ENCODE results near the gene GATA5.

Gene GATA5

GRCh38 chr20:62451156-62451767 lies 24.5 kb downstream of the GATA5 start:
- Histone ChIP-seq H3K27me3 (ENCODE audit: insufficient read depth, poor library complexity, severe bottlenecking) (peaks cover 17% of the 10 kb centered on the region), H3K27ac (replicated peaks) (no peak overlapping the region), H3K4me3 (replicated peaks; ENCODE audit: insufficient read depth, low read length) (no peak overlapping the region)
- no peak for TF ChIP-seq REST (IDR thresholded peaks at IDR 0.05; ENCODE audit: insufficient replicate concordance, low read depth)
- TF ChIP-seq GABPA (IDR thresholded peaks at IDR 0.05; ENCODE audit: low read depth) = no peak
- TF ChIP-seq SPI1 (IDR thresholded peaks at IDR 0.05; ENCODE audit: borderline replicate concordance, low read depth) = no peak
- no peak for TF ChIP-seq POLR2AphosphoS5 (IDR thresholded peaks at IDR 0.05; ENCODE audit: low read depth)
- no peak for TF ChIP-seq CTCF (IDR thresholded peaks at IDR 0.05; ENCODE audit: insufficient read depth, low read length)
- no peak for DNase-seq (ENCODE audit: low read depth in 1 of 2, low spot score in 1 of 2)

- Histone ChIP-seq H3K27ac (replicated peaks) (no peak overlapping the region), H3K27me3 (ENCODE audit: insufficient read depth, poor library complexity, severe bottlenecking) (peaks cover 8% of the 10 kb centered on the region), H3K4me3 (replicated peaks; ENCODE audit: insufficient read depth, low read length) (no peak overlapping the region)
- TF ChIP-seq CTCF (IDR thresholded peaks at IDR 0.05; ENCODE audit: insufficient read depth, low read length) = no peak
- no peak for TF ChIP-seq REST (IDR thresholded peaks at IDR 0.05; ENCODE audit: insufficient replicate concordance, low read depth)
- no peak for TF ChIP-seq POLR2AphosphoS5 (IDR thresholded peaks at IDR 0.05; ENCODE audit: low read depth)
- no peak for TF ChIP-seq GABPA (IDR thresholded peaks at IDR 0.05; ENCODE audit: low read depth)
- DNase-seq (ENCODE audit: low read depth in 1 of 2, low spot score in 1 of 2) = no peak
Measured at GRCh38 chr20:62449951-62450691, 25.7 kb downstream of the GATA5 start.

- H3K27ac ChIP-seq (replicated peaks) = no peak overlapping the region
- TF ChIP-seq CTCF (IDR thresholded peaks at IDR 0.05; ENCODE audit: insufficient read depth, low read length) (no peak), REST (IDR thresholded peaks at IDR 0.05; ENCODE audit: insufficient replicate concordance, low read depth) (no peak), POLR2AphosphoS5 (IDR thresholded peaks at IDR 0.05; ENCODE audit: low read depth) (no peak)
- peaks cover 3% of the 10 kb centered on the region for H3K27me3 ChIP-seq (ENCODE audit: insufficient read depth, poor library complexity, severe bottlenecking)
- DNase-seq (ENCODE audit: low read depth in 1 of 2, low spot score in 1 of 2) = no peak
- no peak overlapping the region for H3K4me3 ChIP-seq (replicated peaks; ENCODE audit: insufficient read depth, low read length)
Measured at GRCh38 chr20:62448788-62449187, 27.0 kb downstream of the GATA5 start.
